Esophagus squamous epithelium (tissue), 5 donors: ENCODE data around the gene RADIL. TPM values are rescaled to one million over a fixed set of nuclear protein-coding genes. Genes with fewer than 3 reads are reported as not detected.
A peak's percentile ranks its signal among the peaks of the same experiment; 100 is the strongest.

Source experiments
- DNase-seq: peaks from one replicate; lab custom pipeline; 2025; lab: John Stamatoyannopoulos, UW
- H3K27ac ChIP-seq, 4 donors: fragments of 200-600 bp; sonication (generic); one replicate each; pipeline ENCODE4 v1.5.1; 2016 to 2019; ENCODE audit warnings: mild to moderate bottlenecking in 1 of 4
- H3K27me3 ChIP-seq, 4 donors: fragments of 200-600 bp; sonication (generic); 1 replicate in 3 of 4; 2 replicates in 1 of 4; pipeline versions ENCODE4 v1.5.1 to v1.6.0; 2017 to 2021; ENCODE audit warnings: antibody characterized with exemption in 1 of 4
- H3K36me3 ChIP-seq, 3 donors: fragments of 200-600 bp; sonication (generic); one replicate each; pipeline ENCODE4 v1.5.1; 2016 to 2019
- H3K4me1 ChIP-seq, 3 donors: fragments of 200-600 bp; sonication (generic); one replicate each; pipeline ENCODE4 v1.5.1; 2017 to 2019
- H3K4me3 ChIP-seq, 4 donors: fragments of 200-600 bp; sonication (generic); 1 replicate in 3 of 4; 2 replicates in 1 of 4; pipeline ENCODE4 v1.5.1; 2016 to 2019; ENCODE audit warnings: mild to moderate bottlenecking in 2 of 4, moderate library complexity in 1 of 4
- H3K9me3 ChIP-seq, 3 donors: fragments of 200-600 bp; sonication (generic); one replicate each; pipeline ENCODE4 v1.5.1; 2016 to 2019
- CTCF ChIP-seq, 6 experiments: fragments of 450-650 bp in 4 of 6; fragments of 200-600 bp in 2 of 6; sonication (generic) in 2 of 6; IDR thresholded peaks; one replicate each; pipeline ENCODE4 v1.5.1; 2016 to 2019; ENCODE audit warnings: antibody characterized with exemption in 6 of 6, mild to moderate bottlenecking in 4 of 6, moderate library complexity in 4 of 6
- POLR2A ChIP-seq, 4 donors: fragments of 450-650 bp; IDR thresholded peaks; one replicate each; pipeline ENCODE4 v1.6.1; 2017; ENCODE audit warnings: antibody characterized with exemption in 4 of 4, mild to moderate bottlenecking in 4 of 4, moderate library complexity in 3 of 4
- WGBS, 2 donors: methylation state at CpG; one replicate each; pipeline ENCODE4 v1.1.5; 2018; 5-methylcytosine and 5-hydroxymethylcytosine counted together
- intact Hi-C: fragments of 100-400 bp; cut with DNase I; formaldehyde crosslinking; loops from one replicate; pipeline ENCODE4 v1.15.0; 2022
- small RNA-seq, 4 donors: library from RNA; depleted of rRNA; stranded (forward); fragments of <200 nt; gene quantifications; one replicate each; pipeline ENCODE3, GENCODE V24; 2016
- total RNA-seq, 4 donors: library from RNA; depleted of rRNA; stranded (reverse); fragments of >200 nt; gene quantifications; one replicate each; pipeline ENCODE4 v1.1.0, GENCODE V29; 2016
- donor health status: DM: yes; HTN: yes; CAD: no.

The RADIL gene
- total RNA-seq, 4 donors from 2014 or later: 0.35 to 3.1 (median 1.8) TPM; not detected in 1

DNA sequence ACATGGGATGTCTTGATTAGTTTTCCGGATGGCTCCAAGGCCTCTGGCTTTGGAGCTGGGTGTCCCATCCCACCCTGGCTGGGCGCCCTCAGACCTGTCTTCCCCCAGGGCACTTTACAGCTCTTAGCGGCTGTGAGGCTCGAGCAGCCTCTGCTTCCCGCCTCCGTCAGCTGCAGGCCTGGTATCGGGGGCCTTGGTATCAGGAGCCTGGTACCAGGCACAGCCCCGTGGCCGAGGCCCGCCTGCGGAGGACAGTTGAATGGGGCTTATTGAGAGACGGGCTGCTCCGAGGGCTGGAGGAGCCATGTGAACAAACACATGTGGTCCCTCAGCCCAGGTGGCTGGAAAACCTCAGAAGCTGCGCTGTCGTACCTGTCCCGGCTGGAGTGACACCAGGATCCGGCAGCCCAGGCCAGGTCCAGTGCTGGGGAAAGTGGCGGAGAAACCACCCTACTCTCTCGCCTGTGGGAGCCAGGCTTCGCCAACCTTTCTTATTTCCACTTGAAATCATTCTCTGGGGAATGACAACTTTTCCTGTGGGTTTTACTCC, 132.0 kb downstream of the RADIL start:
- DNase-seq: no peak
- 93 to 94% methylated on average over 3 to 9 of the region's 20 CpGs for WGBS, 2 donors
- TF ChIP-seq CTCF (IDR thresholded peaks at IDR 0.05) (no peak), POLR2A (IDR thresholded peaks at IDR 0.05) (no peak)
- Histone ChIP-seq H3K9me3 (no peaks in the 10 kb centered on the region), H3K27me3 (no peaks in the 10 kb centered on the region), H3K4me1 (peaks cover 14 to 46% (median 19%) of the 10 kb centered on the region in 3 donors), H3K36me3 (peaks cover 10 to 96% (median 28%) of the 10 kb centered on the region in 3 donors), H3K4me3 (no peak overlapping the region), H3K27ac (no peak overlapping the region)
- intact Hi-C loops: loop anchor here (5.0 kb wide), 1 partner anchor 69 kb away; the partner anchor contains the start of gene FOXK1

DNA sequence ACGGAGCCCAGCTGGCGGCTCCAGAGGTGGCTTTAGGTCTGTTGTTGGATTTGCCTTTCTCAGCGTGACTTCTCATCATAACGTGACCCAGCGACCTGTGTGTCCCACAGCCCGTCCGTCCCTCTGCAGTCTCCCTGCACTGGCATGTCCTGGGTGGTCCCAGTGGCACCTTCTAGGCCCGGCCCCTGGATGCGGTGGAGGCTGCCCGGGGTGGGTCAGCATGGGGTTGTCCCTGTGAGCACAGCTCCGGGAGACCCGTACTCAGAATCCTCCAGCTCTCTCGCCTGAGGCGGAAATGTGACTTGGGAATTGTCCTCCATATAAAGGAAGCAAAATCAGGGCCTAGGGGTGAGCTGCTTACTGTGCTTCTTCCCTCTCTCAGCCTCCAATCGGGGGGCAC, 133.7 kb downstream of the RADIL start:
- H3K4me1 ChIP-seq: peaks cover 24 to 63% (median 27%) of the 10 kb centered on the region in 3 donors
- H3K36me3 ChIP-seq: peaks cover 1 to 79% (median 12%) of the 10 kb centered on the region in 3 donors

GRCh38 chr7:4749363-4749762, 134.2 kb downstream of the RADIL start:
- peak overlapping the region in 2 of 4 donors; percentile 94 to 97 for H3K27ac ChIP-seq
- intact Hi-C loops: no loop called here
- 87 to 97% methylated on average over 6 of the region's 14 CpGs for WGBS, 2 donors
- no peaks in the 10 kb centered on the region for H3K9me3 ChIP-seq
- no peak for DNase-seq
- H3K36me3 ChIP-seq: peaks cover 0 to 74% (median 7%) of the 10 kb centered on the region in 3 donors
- H3K4me1 ChIP-seq: peaks cover 28 to 67% (median 31%) of the 10 kb centered on the region in 3 donors
- TF ChIP-seq POLR2A (IDR thresholded peaks at IDR 0.05): no peak
- TF ChIP-seq CTCF (IDR thresholded peaks at IDR 0.05): no peak
- no peak overlapping the region for H3K4me3 ChIP-seq
- no peaks in the 10 kb centered on the region for H3K27me3 ChIP-seq

More for the DNA sequence above, 133.7 kb downstream of the RADIL start:
- no peak overlapping the region for H3K4me3 ChIP-seq
- peak overlapping the region in 1 of 4 donors; percentile 97 for H3K27ac ChIP-seq
- DNase-seq: no peak
- intact Hi-C loops: loop anchor here (5.0 kb wide), 1 partner anchor 67 kb away; the partner anchor contains the start of gene FOXK1
- no peak for TF ChIP-seq POLR2A (IDR thresholded peaks at IDR 0.05)
- no peak for TF ChIP-seq CTCF (IDR thresholded peaks at IDR 0.05)
- no peaks in the 10 kb centered on the region for H3K9me3 ChIP-seq
- WGBS, 2 donors: 91 to 92% methylated on average over 6 of the region's 15 CpGs
- H3K27me3 ChIP-seq: no peaks in the 10 kb centered on the region

Small RNA genes within 50 kb of the gene (small RNA-seq; reads per million reads assigned to genes)
- gene MIR4656 (0 reads per million in 4 donors), gene RF00019 (0 reads per million in 4 donors)

Other genes with a start within 250 kb of the RADIL start
- 10 to 100 TPM; 11.9 to 25.7 (median 15.9) TPM for gene FOXK1, start 201.4 kb downstream of the RADIL start, total RNA-seq
- gene AP5Z1, start 108.1 kb downstream of the RADIL start, total RNA-seq: 10 to 100 TPM; 11.2 to 32.8 (median 23.8) TPM
- under 1 TPM in 1 of 4 donors, not detected in 3; 0.38 TPM for gene PAPOLB, start 21.7 kb downstream of the RADIL start, total RNA-seq
- not detected for gene MMD2, start 75.5 kb upstream of the RADIL start, total RNA-seq
- 10 to 100 TPM in 2 of 4 donors, 1 to 10 TPM in 2; 7.7 to 13.0 (median 10.0) TPM for gene RBAK, start 162.1 kb upstream of the RADIL start, total RNA-seq